GM23338 (cell line): ENCODE results near the gene COL20A1.

Experiments
- CREB1 ChIP-seq: fragments of 250-450 bp; sonication (Bioruptor Pico); IDR thresholded peaks from 2 replicates; pipeline ENCODE4 v1.5.0; 2020; ENCODE audit warnings: low read depth, mild to moderate bottlenecking, moderate library complexity
- EZH2 ChIP-seq: fragments of 200-600 bp; sonication (generic); IDR thresholded peaks from one replicate; pipeline ENCODE4 v1.8.0; 2017; ENCODE audit warnings: antibody characterized with exemption, mild to moderate bottlenecking, low read depth; ENCODE audit not compliant: unreplicated experiment
- EZH2phosphoT487 ChIP-seq: fragments of 200-600 bp; sonication (generic); IDR thresholded peaks from one replicate; pipeline ENCODE4 v1.8.1; 2018; ENCODE audit warnings: antibody characterized with exemption; ENCODE audit not compliant: unreplicated experiment
- POLR2AphosphoS5 ChIP-seq: IDR thresholded peaks from 2 replicates; pipeline ENCODE4 v1.6.1; 2016; ENCODE audit warnings: antibody characterized with exemption, low read depth
- TF ChIP-seq, protein P1 (sequence below), 2 experiments: fragments of 200-600 bp in 1 of 2; sonication (generic) in 1 of 2; conservative IDR thresholded peaks; 2 replicates each; pipeline versions ENCODE4 v1.5.1 to v1.6.1; 2016 to 2017; ENCODE audit warnings: antibody characterized with exemption in 2 of 2, low read depth in 2 of 2, mild to moderate bottlenecking in 2 of 2, moderate library complexity in 1 of 2
- TF ChIP-seq, protein P2 (sequence below): IDR thresholded peaks from one replicate; pipeline ENCODE4 v1.6.1; 2018; ENCODE audit warnings: antibody characterized with exemption; ENCODE audit not compliant: unreplicated experiment

GRCh38 chr20:63355781-63356295 is 62.9 kb downstream of the COL20A1 start:
- TF ChIP-seq, protein P1, sequence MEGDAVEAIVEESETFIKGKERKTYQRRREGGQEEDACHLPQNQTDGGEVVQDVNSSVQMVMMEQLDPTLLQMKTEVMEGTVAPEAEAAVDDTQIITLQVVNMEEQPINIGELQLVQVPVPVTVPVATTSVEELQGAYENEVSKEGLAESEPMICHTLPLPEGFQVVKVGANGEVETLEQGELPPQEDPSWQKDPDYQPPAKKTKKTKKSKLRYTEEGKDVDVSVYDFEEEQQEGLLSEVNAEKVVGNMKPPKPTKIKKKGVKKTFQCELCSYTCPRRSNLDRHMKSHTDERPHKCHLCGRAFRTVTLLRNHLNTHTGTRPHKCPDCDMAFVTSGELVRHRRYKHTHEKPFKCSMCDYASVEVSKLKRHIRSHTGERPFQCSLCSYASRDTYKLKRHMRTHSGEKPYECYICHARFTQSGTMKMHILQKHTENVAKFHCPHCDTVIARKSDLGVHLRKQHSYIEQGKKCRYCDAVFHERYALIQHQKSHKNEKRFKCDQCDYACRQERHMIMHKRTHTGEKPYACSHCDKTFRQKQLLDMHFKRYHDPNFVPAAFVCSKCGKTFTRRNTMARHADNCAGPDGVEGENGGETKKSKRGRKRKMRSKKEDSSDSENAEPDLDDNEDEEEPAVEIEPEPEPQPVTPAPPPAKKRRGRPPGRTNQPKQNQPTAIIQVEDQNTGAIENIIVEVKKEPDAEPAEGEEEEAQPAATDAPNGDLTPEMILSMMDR (conservative IDR thresholded peaks at IDR 0.05; ENCODE audit: low read depth in 2 of 2): no peak
- no peak for TF ChIP-seq EZH2
- TF ChIP-seq POLR2AphosphoS5: no peak
- no peak for TF ChIP-seq EZH2phosphoT487
- no peak for TF ChIP-seq CREB1 (CRISPR knock-in tag)
- TF ChIP-seq, protein P2, sequence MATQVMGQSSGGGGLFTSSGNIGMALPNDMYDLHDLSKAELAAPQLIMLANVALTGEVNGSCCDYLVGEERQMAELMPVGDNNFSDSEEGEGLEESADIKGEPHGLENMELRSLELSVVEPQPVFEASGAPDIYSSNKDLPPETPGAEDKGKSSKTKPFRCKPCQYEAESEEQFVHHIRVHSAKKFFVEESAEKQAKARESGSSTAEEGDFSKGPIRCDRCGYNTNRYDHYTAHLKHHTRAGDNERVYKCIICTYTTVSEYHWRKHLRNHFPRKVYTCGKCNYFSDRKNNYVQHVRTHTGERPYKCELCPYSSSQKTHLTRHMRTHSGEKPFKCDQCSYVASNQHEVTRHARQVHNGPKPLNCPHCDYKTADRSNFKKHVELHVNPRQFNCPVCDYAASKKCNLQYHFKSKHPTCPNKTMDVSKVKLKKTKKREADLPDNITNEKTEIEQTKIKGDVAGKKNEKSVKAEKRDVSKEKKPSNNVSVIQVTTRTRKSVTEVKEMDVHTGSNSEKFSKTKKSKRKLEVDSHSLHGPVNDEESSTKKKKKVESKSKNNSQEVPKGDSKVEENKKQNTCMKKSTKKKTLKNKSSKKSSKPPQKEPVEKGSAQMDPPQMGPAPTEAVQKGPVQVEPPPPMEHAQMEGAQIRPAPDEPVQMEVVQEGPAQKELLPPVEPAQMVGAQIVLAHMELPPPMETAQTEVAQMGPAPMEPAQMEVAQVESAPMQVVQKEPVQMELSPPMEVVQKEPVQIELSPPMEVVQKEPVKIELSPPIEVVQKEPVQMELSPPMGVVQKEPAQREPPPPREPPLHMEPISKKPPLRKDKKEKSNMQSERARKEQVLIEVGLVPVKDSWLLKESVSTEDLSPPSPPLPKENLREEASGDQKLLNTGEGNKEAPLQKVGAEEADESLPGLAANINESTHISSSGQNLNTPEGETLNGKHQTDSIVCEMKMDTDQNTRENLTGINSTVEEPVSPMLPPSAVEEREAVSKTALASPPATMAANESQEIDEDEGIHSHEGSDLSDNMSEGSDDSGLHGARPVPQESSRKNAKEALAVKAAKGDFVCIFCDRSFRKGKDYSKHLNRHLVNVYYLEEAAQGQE: no peak
